ENCODE data around the gene PACRG. TPM values are rescaled to one million over a fixed set of nuclear protein-coding genes. Genes with fewer than 3 reads are reported as not detected.

Gene PACRG
- polyA plus RNA-seq, 1 of the 3 experiments (the other 2 are of a cell fraction): 0.56 TPM

GRCh38 chr6:163232649-163233048 lies 504.9 kb downstream of the PACRG start:
- no peak for DNase-seq
- ChIA-PET POLR2A (no interaction called here), CTCF (no interaction called here)
- Histone ChIP-seq H2AFZ (ENCODE audit: low read depth) (no peak overlapping the region), H3F3A (replicated peaks; ENCODE audit: insufficient read depth) (no peaks in the 10 kb centered on the region), H3K79me2 (ENCODE audit: insufficient read depth) (no peaks in the 10 kb centered on the region), H3K4me3 (ENCODE audit: low read depth in 2 of 2, low read length in 1 of 2) (no peak overlapping the region), H3K9ac (no peak overlapping the region), H3K4me2 (no peak overlapping the region), H3K9me3 (no peaks in the 10 kb centered on the region), H3K27ac (ENCODE audit: low read depth in 2 of 2, low read length in 1 of 2) (no peak overlapping the region), H3K4me1 (ENCODE audit: control insufficient read depth in 1 of 2, insufficient read depth in 2 of 2, low read depth in 1 of 2, low read length in 1 of 2) (no peaks in the 10 kb centered on the region), H3K27me3 (ENCODE audit: insufficient read depth) (no peaks in the 10 kb centered on the region), H3K9me2 (no peaks in the 10 kb centered on the region), H4K20me1 (ENCODE audit: insufficient read depth) (no peaks in the 10 kb centered on the region), H3K36me3 (replicated peaks in 1 of 2; ENCODE audit: control insufficient read depth in 1 of 2, insufficient read depth in 2 of 2, low read length in 1 of 2) (no peaks in the 10 kb centered on the region)
- 61% methylated on average over 4 of the region's 6 CpGs for WGBS (ENCODE audit: low lambda C conversion rate)
- TF ChIP-seq MEF2A (IDR thresholded peaks at IDR 0.05; ENCODE audit: borderline replicate concordance, low read depth): no peak
- no peak for TF ChIP-seq RAD21 (IDR thresholded peaks at IDR 0.05; ENCODE audit: low read length)
- no peak for TF ChIP-seq GABPA (IDR thresholded peaks at IDR 0.05; ENCODE audit: low read depth)
- TF ChIP-seq GATA2 (CRISPR knock-in tag; IDR thresholded peaks at IDR 0.05): no peak
- no peak for TF ChIP-seq RFX5 (IDR thresholded peaks at IDR 0.05; ENCODE audit: low read length)
- no peak for TF ChIP-seq IRF3 (IDR thresholded peaks at IDR 0.05; ENCODE audit: low read depth, low read length)
- TF ChIP-seq ELF1 (IDR thresholded peaks at IDR 0.05): no peak
- no peak for TF ChIP-seq POLR2AphosphoS5 (IDR thresholded peaks at IDR 0.05; ENCODE audit: low read depth, low read length)
- no peak for TF ChIP-seq TAF1 (IDR thresholded peaks at IDR 0.05; ENCODE audit: borderline replicate concordance, low read depth, low read length)
- TF ChIP-seq EZH2phosphoT487 (IDR thresholded peaks at IDR 0.05; ENCODE audit: borderline replicate concordance, low read depth): no peak
- no peak for TF ChIP-seq RCOR1 (IDR thresholded peaks at IDR 0.05; ENCODE audit: low read length)
- no peak for TF ChIP-seq MAX (IDR thresholded peaks at IDR 0.05; ENCODE audit: low read depth)
- TF ChIP-seq YY1 (IDR thresholded peaks at IDR 0.05; ENCODE audit: low read depth): no peak
- TF ChIP-seq REST (IDR thresholded peaks at IDR 0.05; ENCODE audit: low read depth, low read length): no peak
- TF ChIP-seq RXRA (IDR thresholded peaks at IDR 0.05; ENCODE audit: borderline replicate concordance, low read depth): no peak
- TF ChIP-seq FOSL2 (IDR thresholded peaks at IDR 0.05; ENCODE audit: borderline replicate concordance, low read depth): no peak
- no peak for TF ChIP-seq CHD2 (IDR thresholded peaks at IDR 0.05; ENCODE audit: low read length, partially characterized antibody)
- no peak for TF ChIP-seq TCF12 (IDR thresholded peaks at IDR 0.05)
- TF ChIP-seq SIN3A (IDR thresholded peaks at IDR 0.05; ENCODE audit: borderline replicate concordance, low read depth, low read length): no peak
